NCI-H2227 treated with DMSO at 0.1 percent for 48 hours (cell line): Measurements from ENCODE around the gene PPP1R11.
A peak's percentile ranks its signal among the peaks of the same experiment; 100 is the strongest.
"Not testable (repeated sequence)": the region's sequence is repeated elsewhere in the genome, so short reads cannot be mapped to it uniquely, and the experiment has no call there.

Experiments used
- DNase-seq: peaks from one replicate; lab custom pipeline; 2025; lab: John Stamatoyannopoulos, UW

Gene PPP1R11

GRCh38 chr6:30066577-30067459 is at the start of gene PPP1R11:
PPP1R11 (plus strand) TSS chr6:30067198; CDS start chr6:30067411, 213 bp downstream.
- peak; percentile 100 for DNase-seq

DNA sequence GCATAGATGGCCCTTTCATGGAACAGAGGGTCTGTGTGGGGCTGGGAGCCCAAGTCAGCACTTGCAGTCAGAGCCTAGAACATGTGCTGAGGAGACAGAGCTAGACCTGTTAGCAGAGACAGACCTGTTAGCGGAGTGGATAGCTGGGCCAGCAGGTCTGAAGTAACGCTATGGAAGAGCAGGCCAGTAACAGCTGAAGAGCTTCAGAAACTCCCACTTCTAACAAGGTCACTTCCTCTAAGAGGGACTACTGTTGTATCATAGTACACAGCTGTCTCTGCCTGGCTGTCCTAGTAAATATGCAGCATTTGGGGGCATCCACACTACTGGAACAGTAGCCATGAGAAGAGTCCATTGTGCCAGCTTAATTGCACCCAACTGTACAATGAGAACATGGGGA is 47.2 kb upstream of the PPP1R11 start:
- DNase-seq: no peak

DNA sequence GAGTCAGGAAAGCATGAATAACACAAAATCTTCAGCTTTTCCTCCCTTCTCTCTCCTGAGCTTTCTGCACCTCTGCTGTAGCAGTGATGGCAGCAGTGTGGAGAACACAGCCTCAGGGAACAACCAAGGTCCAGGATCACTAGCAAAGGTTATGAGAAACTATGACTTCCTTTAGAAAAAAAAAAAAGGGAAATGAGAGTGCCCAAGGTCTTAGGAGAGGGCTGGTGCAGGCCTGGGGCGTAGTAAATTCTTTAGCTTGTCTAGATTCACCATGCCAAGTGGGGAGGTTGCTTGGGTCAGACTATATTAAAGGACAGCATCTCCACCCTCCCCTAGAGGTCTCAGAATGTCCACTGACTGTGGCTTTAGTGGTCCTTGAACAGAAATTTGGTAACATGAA is 46.4 kb upstream of the PPP1R11 start:
- DNase-seq: no peak

DNA sequence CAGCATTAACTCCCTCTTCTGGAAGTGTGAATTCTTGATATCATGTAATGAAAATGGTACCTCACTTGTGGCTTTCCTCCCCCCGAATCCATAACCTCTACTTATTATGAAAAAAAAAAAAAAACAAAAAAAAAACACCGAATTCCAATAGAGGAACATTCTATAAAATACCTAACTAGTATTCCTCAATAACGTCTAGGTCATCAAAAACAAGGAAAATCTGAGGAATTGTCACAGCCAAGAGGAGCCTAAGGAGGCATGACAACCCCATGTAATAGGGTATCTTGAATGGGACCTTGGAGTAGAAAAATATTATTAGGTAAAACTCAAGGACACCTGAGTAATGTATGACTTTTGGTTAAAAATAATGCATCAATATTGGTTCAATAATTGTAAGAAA is 44.8 kb upstream of the PPP1R11 start:
- DNase-seq: no peak

DNA sequence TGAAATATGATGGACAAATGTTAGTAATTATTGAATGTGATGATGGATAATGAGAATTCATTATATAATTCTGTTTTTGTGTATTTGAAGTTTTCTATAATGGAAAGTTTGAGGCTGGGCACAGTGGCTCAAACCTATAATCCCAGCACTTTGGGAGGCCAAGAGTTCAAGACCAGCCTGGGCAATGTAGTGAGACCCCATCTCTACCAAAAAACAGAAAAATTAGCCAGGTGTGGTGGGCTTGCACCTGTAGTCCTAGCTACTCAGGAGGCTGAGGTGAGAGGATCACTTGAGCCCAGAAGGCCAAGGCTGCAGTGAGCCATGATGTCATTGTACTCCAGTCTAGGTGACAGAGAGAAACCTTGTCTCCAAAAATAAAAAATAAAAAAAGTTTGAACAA is 44.3 kb upstream of the PPP1R11 start:
- not testable (repeated sequence) for DNase-seq

- DNase-seq: no peak
Measured at GRCh38 chr6:30025186-30025585, 41.8 kb upstream of the PPP1R11 start.

- no peak for DNase-seq
Measured at GRCh38 chr6:30029588-30029987, 37.4 kb upstream of the PPP1R11 start.

DNA sequence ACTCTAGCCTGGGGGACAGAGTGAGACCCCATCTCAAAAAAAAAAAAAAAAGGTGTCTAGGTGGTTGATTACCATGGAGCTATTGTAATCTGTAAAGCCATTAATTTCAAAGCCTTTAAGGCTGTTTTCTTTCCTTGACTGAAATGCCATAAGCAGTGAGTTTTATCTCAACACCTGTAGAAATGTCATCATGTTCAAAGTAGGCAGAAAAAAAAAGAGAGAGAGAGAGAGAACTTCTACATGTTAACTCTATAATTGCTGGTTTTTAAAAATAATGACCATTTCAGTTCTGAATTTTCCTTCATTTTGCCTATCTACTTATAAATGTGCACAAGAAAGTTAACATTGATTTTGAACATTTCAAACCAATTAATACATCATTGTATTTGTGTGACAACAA is 35.6 kb upstream of the PPP1R11 start:
- DNase-seq: no peak

DNA sequence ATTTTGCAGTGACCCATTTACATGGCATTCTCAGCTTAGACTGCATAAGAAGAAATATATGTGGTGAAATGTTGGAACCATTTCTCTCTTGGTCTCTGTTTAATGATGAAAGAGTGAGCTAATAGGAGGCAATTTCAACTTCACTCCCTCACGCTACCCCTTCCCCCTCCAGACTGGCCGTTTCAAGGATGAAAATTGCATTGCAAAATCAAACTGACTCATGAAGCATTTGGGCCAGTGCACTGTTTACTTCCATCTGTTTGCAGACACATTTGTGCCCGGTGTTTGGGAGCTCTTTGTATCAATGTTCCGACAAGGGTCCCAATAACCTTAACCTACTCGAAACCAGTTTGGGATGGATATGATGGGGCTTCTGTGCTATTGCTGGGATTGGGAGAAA is 33.6 kb upstream of the PPP1R11 start:
- not testable (repeated sequence) for DNase-seq

- DNase-seq: no peak
Measured at GRCh38 chr6:30035784-30036183, 31.2 kb upstream of the PPP1R11 start.

GRCh38 chr6:30037182-30037788 is 29.7 kb upstream of the PPP1R11 start:
- peak; percentile 3 for DNase-seq

GRCh38 chr6:30041221-30041620 is 25.8 kb upstream of the PPP1R11 start:
- DNase-seq: no peak

GRCh38 chr6:30041821-30042220 is 25.2 kb upstream of the PPP1R11 start:
- DNase-seq: no peak

GRCh38 chr6:30042476-30042875 is 24.5 kb upstream of the PPP1R11 start:
- DNase-seq: peak; percentile 33

DNA sequence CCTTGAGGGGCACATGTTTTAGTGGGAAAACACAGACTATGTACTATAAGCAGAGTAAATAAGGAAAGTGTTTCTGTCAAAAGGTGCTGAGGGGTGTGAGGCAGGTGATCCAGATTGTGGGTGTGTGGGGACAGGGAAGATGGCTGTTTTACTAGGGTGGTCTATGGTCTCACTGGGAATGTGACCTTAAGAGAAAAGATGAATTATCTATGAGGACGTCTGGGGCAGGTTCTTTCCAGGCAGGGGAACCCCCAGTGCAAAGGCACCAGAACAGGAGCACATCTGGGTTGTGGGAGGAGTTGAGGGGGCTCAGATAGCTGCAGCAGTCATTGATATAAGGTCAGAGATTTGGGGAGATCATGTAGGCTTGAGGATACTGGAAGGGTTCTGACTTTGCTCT is 24.1 kb upstream of the PPP1R11 start:
- no peak for DNase-seq

DNA sequence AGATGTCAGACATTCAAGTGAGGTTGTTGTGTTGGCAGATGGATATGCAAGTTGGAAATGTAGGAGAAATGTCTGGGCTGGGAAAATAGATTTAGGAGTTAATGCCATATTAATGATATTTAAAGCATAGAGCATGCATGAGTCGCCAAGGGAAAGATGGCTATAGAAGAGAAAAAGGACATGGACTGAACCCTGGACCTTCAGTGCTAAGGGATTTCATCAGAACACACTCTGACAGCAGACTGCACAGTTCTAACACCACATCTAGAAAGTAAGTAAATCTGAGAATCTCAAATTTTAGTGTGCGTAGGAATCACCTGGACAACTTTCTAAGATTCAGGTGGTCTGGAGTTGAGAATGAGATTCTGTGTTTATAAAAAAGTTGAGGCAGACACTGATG is 23.3 kb upstream of the PPP1R11 start:
- DNase-seq: no peak

GRCh38 chr6:30044630-30045029 is 22.4 kb upstream of the PPP1R11 start:
- DNase-seq: no peak

GRCh38 chr6:30047220-30047619 is 19.8 kb upstream of the PPP1R11 start:
- no peak for DNase-seq

DNA sequence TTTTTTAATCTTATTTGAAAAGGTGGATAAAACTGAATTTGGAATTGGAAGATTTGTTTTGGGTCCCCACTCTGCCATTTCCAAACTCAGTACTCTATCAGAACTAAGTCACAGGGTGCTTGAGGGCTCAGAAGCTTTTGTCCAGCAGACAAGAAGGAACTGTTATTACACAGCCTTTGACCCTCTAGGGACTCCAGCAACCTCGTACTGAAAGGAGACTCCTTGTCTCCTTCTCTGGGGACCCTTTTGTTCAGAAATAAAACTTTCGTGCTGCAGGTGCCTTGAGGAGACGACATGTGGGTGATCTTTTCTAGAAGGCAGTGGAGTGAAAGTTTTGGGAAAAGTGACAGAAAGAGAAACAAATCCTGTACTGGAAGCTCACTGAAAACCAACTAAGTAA is 13.3 kb upstream of the PPP1R11 start:
- DNase-seq: no peak

GRCh38 chr6:30055513-30055912 is 11.5 kb upstream of the PPP1R11 start:
- no peak for DNase-seq

- no peak for DNase-seq
Measured at GRCh38 chr6:30060606-30061091, 6.3 kb upstream of the PPP1R11 start.

- DNase-seq: peak; percentile 97
Measured at GRCh38 chr6:30061092-30061857, 5.7 kb upstream of the PPP1R11 start, which contains the start of gene POLR1H. POLR1H (plus strand) TSS chr6:30061265; CDS start chr6:30061525, 260 bp downstream.
